Stomach (tissue), 4 donors: ENCODE data around the gene IPCEF1.

Experiments
- EP300 ChIP-seq: sonication (generic); formaldehyde crosslinking; IDR thresholded peaks from one replicate; pipeline ENCODE4 v1.6.1; 2017; ENCODE audit warnings: antibody characterized with exemption
- POLR2A ChIP-seq, 4 donors: fragments of 450-650 bp; IDR thresholded peaks; one replicate each; pipeline ENCODE4 v1.6.1; 2016; ENCODE audit warnings: antibody characterized with exemption in 4 of 4, control low read depth in 2 of 4, mild to moderate bottlenecking in 1 of 4, moderate library complexity in 1 of 4
- POLR2AphosphoS5 ChIP-seq, 3 donors: sonication (generic); formaldehyde crosslinking; IDR thresholded peaks; one replicate each; pipeline ENCODE4 v1.6.1; 2016; ENCODE audit warnings: antibody characterized with exemption in 3 of 3
- TF ChIP-seq, protein P1 (sequence below), 7 experiments: fragments of 450-650 bp in 4 of 7; fragments of 200-600 bp in 3 of 7; sonication (generic) in 3 of 7; IDR thresholded peaks; one replicate each; pipeline ENCODE4 v1.5.1; 2016 to 2019; ENCODE audit warnings: antibody characterized with exemption in 7 of 7, control low read depth in 2 of 7, mild to moderate bottlenecking in 1 of 7

DNA sequence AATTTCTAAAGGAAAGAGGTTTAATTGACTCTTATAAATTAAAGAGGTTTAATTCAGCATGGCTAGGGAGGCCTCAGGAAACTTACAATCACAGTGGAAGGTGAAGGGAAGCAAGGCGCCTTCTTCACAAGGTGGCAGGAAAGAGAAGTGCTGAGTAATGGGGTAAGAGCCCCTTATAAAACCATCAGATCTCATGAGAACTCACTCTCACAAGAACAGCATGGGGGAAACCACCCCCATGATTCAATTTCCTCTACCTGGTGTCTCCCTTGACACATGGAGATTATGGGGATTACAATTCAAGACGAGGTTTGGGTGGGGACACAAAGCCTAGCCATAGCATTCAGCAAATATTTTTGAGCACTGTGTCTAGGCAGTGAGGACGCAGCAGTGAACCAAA, 3.9 kb upstream of the IPCEF1 start:
- TF ChIP-seq, protein P1, sequence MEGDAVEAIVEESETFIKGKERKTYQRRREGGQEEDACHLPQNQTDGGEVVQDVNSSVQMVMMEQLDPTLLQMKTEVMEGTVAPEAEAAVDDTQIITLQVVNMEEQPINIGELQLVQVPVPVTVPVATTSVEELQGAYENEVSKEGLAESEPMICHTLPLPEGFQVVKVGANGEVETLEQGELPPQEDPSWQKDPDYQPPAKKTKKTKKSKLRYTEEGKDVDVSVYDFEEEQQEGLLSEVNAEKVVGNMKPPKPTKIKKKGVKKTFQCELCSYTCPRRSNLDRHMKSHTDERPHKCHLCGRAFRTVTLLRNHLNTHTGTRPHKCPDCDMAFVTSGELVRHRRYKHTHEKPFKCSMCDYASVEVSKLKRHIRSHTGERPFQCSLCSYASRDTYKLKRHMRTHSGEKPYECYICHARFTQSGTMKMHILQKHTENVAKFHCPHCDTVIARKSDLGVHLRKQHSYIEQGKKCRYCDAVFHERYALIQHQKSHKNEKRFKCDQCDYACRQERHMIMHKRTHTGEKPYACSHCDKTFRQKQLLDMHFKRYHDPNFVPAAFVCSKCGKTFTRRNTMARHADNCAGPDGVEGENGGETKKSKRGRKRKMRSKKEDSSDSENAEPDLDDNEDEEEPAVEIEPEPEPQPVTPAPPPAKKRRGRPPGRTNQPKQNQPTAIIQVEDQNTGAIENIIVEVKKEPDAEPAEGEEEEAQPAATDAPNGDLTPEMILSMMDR (IDR thresholded peaks at IDR 0.05): no peak
- TF ChIP-seq POLR2AphosphoS5 (IDR thresholded peaks at IDR 0.05) (no peak), POLR2A (IDR thresholded peaks at IDR 0.05) (no peak), EP300 (no peak)
